Neutrophil (primary cell): ENCODE results near the gene EPS8.

Experiments used
- H3K27ac ChIP-seq: fragments of 200-600 bp; sonication (generic); 2 replicates; pipeline ENCODE4 v1.5.1; 2016; ENCODE audit warnings: mild to moderate bottlenecking, moderate library complexity
- H3K27me3 ChIP-seq: fragments of 200-600 bp; sonication (generic); 2 replicates; pipeline ENCODE4 v1.6.0; 2016; ENCODE audit warnings: mild to moderate bottlenecking
- H3K36me3 ChIP-seq: fragments of 200-600 bp; sonication (generic); 2 replicates; pipeline ENCODE4 v1.5.1; 2017
- H3K4me1 ChIP-seq, 2 experiments: fragments of 200-600 bp in 1 of 2; sonication (generic) in 1 of 2; 1 replicate in 1 of 2; 2 replicates in 1 of 2; pipeline versions ENCODE4 v1.5.1 to v1.6.1; 2013 to 2016; ENCODE audit warnings: low read depth in 1 of 2, low read length in 1 of 2, mild to moderate bottlenecking in 1 of 2, moderate library complexity in 1 of 2; ENCODE audit not compliant: control insufficient read depth in 1 of 2, insufficient read depth in 1 of 2
- H3K4me3 ChIP-seq, 2 experiments: fragments of 200-600 bp in 1 of 2; sonication (generic) in 1 of 2; 1 replicate in 1 of 2; 2 replicates in 1 of 2; pipeline ENCODE4 v1.5.1; 2013 to 2016; ENCODE audit warnings: low read depth in 1 of 2, low read length in 1 of 2, mild to moderate bottlenecking in 1 of 2, moderate library complexity in 1 of 2
- H3K9me3 ChIP-seq: fragments of 200-600 bp; sonication (generic); 2 replicates; pipeline ENCODE4 v1.5.1; 2016
- TF ChIP-seq, protein P1 (sequence below): fragments of 200-600 bp; sonication (generic); IDR thresholded peaks from 2 replicates; pipeline ENCODE4 v1.5.1; 2016; ENCODE audit warnings: antibody characterized with exemption

The EPS8 gene

DNA sequence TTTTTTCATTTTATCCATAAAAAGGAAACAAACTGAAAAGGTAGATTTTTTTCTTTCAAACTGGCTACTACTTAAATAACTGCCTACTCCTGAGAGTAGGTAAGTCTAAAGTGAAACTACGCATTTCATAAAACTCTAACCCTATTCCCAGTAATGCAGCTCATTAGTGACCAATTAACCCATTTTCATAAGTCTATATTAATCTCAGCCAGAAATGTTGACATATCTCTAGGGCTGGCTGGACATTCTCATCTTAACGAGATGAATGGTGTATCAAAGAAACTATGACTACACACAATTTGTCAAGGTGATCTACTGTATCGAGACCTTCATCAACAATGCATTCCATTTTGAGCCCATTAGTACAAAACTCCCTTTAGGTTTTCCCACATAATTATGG lies 57.2 kb downstream of the EPS8 start:
- no peaks in the 10 kb centered on the region for H3K27me3 ChIP-seq
- no peak overlapping the region for H3K4me3 ChIP-seq
- H3K4me1 ChIP-seq = no peaks in the 10 kb centered on the region
- H3K36me3 ChIP-seq = no peaks in the 10 kb centered on the region
- H3K27ac ChIP-seq = no peak overlapping the region
- no peaks in the 10 kb centered on the region for H3K9me3 ChIP-seq
- TF ChIP-seq, protein P1, sequence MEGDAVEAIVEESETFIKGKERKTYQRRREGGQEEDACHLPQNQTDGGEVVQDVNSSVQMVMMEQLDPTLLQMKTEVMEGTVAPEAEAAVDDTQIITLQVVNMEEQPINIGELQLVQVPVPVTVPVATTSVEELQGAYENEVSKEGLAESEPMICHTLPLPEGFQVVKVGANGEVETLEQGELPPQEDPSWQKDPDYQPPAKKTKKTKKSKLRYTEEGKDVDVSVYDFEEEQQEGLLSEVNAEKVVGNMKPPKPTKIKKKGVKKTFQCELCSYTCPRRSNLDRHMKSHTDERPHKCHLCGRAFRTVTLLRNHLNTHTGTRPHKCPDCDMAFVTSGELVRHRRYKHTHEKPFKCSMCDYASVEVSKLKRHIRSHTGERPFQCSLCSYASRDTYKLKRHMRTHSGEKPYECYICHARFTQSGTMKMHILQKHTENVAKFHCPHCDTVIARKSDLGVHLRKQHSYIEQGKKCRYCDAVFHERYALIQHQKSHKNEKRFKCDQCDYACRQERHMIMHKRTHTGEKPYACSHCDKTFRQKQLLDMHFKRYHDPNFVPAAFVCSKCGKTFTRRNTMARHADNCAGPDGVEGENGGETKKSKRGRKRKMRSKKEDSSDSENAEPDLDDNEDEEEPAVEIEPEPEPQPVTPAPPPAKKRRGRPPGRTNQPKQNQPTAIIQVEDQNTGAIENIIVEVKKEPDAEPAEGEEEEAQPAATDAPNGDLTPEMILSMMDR = no peak

DNA sequence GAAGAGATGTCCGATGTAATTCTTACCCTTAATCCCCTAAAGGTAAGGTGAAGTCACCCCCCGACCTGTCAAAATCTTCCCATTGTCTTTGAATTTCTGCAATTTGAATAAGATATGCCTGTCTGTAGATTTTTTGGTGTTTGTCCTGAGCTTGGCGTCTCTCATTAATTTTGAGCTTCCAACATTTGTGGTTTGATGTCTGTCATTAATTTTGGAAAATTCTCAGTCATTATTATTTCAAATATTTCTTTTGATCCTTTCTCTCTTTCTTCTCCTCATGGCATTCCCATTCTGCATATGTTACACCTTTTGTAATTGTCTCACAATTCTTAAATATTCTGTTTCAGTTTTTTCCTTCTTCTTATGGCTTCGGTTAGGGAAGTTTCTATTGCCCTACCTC lies 60.1 kb downstream of the EPS8 start:
- H3K4me1 ChIP-seq = no peaks in the 10 kb centered on the region
- no peak overlapping the region for H3K4me3 ChIP-seq
- TF ChIP-seq, protein P1 = no peak
- no peaks in the 10 kb centered on the region for H3K36me3 ChIP-seq
- H3K27ac ChIP-seq = no peak overlapping the region
- no peaks in the 10 kb centered on the region for H3K27me3 ChIP-seq
- H3K9me3 ChIP-seq = no peaks in the 10 kb centered on the region

DNA sequence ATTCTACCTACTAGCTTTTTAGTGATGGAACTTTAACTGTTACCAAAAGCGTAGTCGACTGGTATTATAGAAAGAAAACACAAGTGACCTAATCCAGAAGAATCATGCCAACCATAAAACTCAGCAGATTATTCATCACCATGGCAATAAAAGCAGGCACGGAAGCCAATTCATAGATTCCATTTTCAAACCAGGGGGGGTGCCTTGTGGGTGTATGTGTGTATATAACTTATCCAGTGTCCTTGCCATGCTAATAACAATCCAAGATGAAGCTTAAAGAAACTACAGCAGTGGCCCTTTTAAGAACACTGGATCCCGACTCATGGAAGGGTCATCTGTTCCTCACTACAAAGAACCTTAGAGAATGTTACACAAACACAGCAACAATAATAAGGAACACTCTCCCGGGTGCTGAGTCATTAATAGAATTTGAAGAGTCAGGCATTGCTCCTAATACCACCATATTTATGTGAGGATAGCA lies 61.0 kb downstream of the EPS8 start:
- Histone ChIP-seq H3K27ac (no peak overlapping the region), H3K4me1 (no peaks in the 10 kb centered on the region), H3K9me3 (no peaks in the 10 kb centered on the region), H3K36me3 (no peaks in the 10 kb centered on the region), H3K27me3 (no peaks in the 10 kb centered on the region), H3K4me3 (no peak overlapping the region)
- TF ChIP-seq, protein P1 = no peak

DNA sequence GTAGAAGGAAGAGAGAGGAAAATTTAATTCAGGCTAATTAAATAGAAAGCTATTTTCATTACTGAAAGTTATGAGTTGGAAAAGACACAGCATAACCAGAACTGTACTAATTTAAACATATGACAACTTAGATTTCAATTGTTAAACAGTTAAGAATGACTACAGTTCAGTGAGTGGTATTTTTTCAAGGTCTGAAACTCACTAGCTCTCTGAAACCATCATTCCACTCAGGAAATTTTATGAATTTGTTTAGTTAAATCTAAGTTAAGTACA lies 62.4 kb downstream of the EPS8 start:
- H3K4me1 ChIP-seq = no peaks in the 10 kb centered on the region
- no peaks in the 10 kb centered on the region for H3K9me3 ChIP-seq
- H3K27me3 ChIP-seq = no peaks in the 10 kb centered on the region
- no peaks in the 10 kb centered on the region for H3K36me3 ChIP-seq
- TF ChIP-seq, protein P1 = no peak
- H3K27ac ChIP-seq = no peak overlapping the region
- H3K4me3 ChIP-seq = no peak overlapping the region

DNA sequence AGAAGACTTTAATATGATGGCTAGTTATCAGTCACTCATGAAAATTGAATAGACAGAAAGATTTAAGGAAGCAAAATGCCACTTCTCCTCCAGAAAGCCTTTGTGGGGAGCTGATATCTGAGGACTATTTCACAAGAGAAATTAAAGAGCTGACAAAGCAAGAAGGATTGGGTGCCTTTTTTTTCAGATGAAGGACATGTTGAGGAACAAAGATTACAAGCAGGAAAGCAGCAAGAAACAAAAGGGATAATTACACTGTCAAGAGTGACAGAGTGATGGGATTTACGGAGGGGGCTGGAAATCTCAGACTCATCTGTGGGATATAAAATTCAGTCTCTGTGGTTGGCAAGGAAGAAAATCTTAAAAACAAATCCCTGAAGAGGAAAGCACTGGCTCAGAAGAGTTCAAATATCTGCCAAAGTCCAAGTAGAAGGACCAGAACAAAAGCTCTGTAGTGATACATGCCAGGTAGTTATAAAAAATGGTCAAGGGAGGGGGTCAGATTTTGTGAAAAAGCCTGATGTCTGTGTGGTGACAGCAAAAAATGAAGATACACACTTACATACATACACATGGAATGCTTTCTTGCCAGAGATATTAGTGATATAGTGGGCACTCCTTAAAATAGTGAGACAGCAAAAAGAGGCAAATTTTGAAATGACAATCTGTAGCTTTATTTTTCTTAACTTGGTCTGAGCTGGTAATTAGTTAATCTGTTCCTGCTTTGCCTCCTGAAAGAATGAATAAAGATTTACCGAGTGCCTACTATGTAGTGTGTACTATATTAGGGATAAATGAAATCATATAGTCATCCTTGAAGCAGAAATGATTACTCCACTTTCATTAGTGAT lies 62.9 kb downstream of the EPS8 start:
- Histone ChIP-seq H3K4me1 (no peaks in the 10 kb centered on the region), H3K36me3 (no peaks in the 10 kb centered on the region), H3K9me3 (no peaks in the 10 kb centered on the region), H3K4me3 (no peak overlapping the region), H3K27ac (no peak overlapping the region), H3K27me3 (no peaks in the 10 kb centered on the region)
- TF ChIP-seq, protein P1 = no peak
